DOHH2 (cell line): ENCODE results near the gene MYO5A.

ENCODE experiments used
- EZH2phosphoT487 ChIP-seq: fragments of 200-600 bp; sonication (generic); IDR thresholded peaks from 2 replicates; pipeline ENCODE4 v1.6.1; 2017; ENCODE audit warnings: borderline replicate concordance, mild to moderate bottlenecking, antibody characterized with exemption, low read length, moderate library complexity, mixed read lengths
- TF ChIP-seq, protein P1 (sequence below): fragments of 200-600 bp; sonication (generic); IDR thresholded peaks from one replicate; pipeline ENCODE4 v1.5.1; 2014; ENCODE audit warnings: antibody characterized with exemption, mild to moderate bottlenecking, low read depth, low read length; ENCODE audit not compliant: poor library complexity, severe bottlenecking

DNA sequence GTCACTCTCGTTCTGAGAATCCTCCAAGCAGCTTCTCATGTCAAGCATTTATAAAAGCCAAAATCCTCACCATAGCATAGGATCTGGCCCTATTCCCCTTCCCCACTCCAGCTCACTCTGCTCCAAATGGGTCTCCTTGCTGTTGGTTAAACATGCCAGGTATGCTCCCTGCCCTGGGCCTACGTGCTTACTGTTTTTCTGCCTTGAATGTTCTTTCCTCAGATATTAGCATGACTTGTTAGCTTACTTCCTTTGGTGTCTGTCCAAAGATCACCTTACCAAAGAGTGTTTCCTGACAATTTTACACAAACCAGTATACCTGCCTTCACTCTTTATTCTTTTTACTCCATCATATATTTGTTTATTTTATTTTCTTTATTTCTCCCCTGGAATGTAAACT lies 200.0 kb downstream of the MYO5A start:
- TF ChIP-seq, protein P1, sequence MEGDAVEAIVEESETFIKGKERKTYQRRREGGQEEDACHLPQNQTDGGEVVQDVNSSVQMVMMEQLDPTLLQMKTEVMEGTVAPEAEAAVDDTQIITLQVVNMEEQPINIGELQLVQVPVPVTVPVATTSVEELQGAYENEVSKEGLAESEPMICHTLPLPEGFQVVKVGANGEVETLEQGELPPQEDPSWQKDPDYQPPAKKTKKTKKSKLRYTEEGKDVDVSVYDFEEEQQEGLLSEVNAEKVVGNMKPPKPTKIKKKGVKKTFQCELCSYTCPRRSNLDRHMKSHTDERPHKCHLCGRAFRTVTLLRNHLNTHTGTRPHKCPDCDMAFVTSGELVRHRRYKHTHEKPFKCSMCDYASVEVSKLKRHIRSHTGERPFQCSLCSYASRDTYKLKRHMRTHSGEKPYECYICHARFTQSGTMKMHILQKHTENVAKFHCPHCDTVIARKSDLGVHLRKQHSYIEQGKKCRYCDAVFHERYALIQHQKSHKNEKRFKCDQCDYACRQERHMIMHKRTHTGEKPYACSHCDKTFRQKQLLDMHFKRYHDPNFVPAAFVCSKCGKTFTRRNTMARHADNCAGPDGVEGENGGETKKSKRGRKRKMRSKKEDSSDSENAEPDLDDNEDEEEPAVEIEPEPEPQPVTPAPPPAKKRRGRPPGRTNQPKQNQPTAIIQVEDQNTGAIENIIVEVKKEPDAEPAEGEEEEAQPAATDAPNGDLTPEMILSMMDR: no peak
- TF ChIP-seq EZH2phosphoT487: no peak
